ENCODE measurements around the gene INTS1.

GRCh38 chr7:1525409-1525808, 21.2 kb upstream of the INTS1 start:
- no peak for TF ChIP-seq POLR2A (IDR thresholded peaks at IDR 0.05; ENCODE audit: low read depth, low read length)
- TF ChIP-seq TAF1 (IDR thresholded peaks at IDR 0.05; ENCODE audit: borderline replicate concordance, low read depth, low read length) = no peak
- no peak for TF ChIP-seq POLR2AphosphoS5 (IDR thresholded peaks at IDR 0.05; ENCODE audit: low read depth, low read length)

Measured in GM12892 (cell line).